Endodermal cell (in vitro differentiated cells): ENCODE measurements around the gene CHST14. TPM values are rescaled to one million over a fixed set of nuclear protein-coding genes. Genes with fewer than 3 reads are reported as not detected.

Experiments used
- DNase-seq: peaks from one replicate; pipeline ENCODE4 v3.0.0-alpha.2; 2017
- H3K27ac ChIP-seq: 2 replicates; pipeline ENCODE4 v1.5.1; 2013; ENCODE audit warnings: mild to moderate bottlenecking, low read depth, low read length, moderate library complexity
- H3K27me3 ChIP-seq: 2 replicates; pipeline ENCODE4 v1.6.1; 2013; ENCODE audit warnings: mild to moderate bottlenecking, low read length, moderate library complexity; ENCODE audit not compliant: insufficient read depth, control insufficient read depth, poor library complexity, severe bottlenecking
- H3K36me3 ChIP-seq: 2 replicates; pipeline ENCODE4 v1.7.0; 2013; ENCODE audit warnings: mild to moderate bottlenecking, low read length, moderate library complexity; ENCODE audit not compliant: control insufficient read depth, insufficient read depth
- H3K4me1 ChIP-seq: one replicate; pipeline ENCODE4 v1.7.0; 2013; ENCODE audit warnings: low read length; ENCODE audit not compliant: control insufficient read depth, insufficient read depth
- H3K4me3 ChIP-seq: 2 replicates; pipeline ENCODE4 v1.5.1; 2013; ENCODE audit warnings: mild to moderate bottlenecking, low read length, moderate library complexity
- H3K9ac ChIP-seq: 2 replicates; pipeline ENCODE4 v1.6.1; 2013; ENCODE audit warnings: mild to moderate bottlenecking, low read length, moderate library complexity; ENCODE audit not compliant: poor library complexity, severe bottlenecking; ENCODE audit errors: extremely low read depth
- H3K9me3 ChIP-seq: 2 replicates; pipeline ENCODE4 v1.6.1; 2013; ENCODE audit warnings: mild to moderate bottlenecking, low read length, moderate library complexity; ENCODE audit not compliant: control insufficient read depth
- H3K27ac Mint-ChIP-seq: 2 replicates; pipeline ENCODE4 v1.8.0; 2020; ENCODE audit warnings: mixed read lengths
- H3K27me3 Mint-ChIP-seq: 2 replicates; pipeline ENCODE4 v1.8.0; 2021; ENCODE audit warnings: mild to moderate bottlenecking, mixed read lengths; ENCODE audit not compliant: insufficient read depth
- H3K36me3 Mint-ChIP-seq: 2 replicates; pipeline ENCODE4 v1.8.0; 2020; ENCODE audit warnings: low read depth, mixed read lengths
- H3K4me1 Mint-ChIP-seq: 2 replicates; pipeline ENCODE4 v1.8.0; 2020; ENCODE audit warnings: mixed read lengths
- H3K4me3 Mint-ChIP-seq: 2 replicates; pipeline ENCODE4 v1.8.0; 2020; ENCODE audit warnings: mild to moderate bottlenecking, moderate library complexity, mixed read lengths
- H3K9me3 Mint-ChIP-seq: 2 replicates; pipeline ENCODE4 v1.8.0; 2020; ENCODE audit warnings: mild to moderate bottlenecking, mixed read lengths
- CTCF ChIP-seq: fragments of 200-600 bp; sonication (generic); conservative IDR thresholded peaks from 2 replicates; pipeline ENCODE4 v1.5.0; 2021; ENCODE audit warnings: antibody characterized with exemption, mild to moderate bottlenecking
- WGBS, 2 experiments: methylation state at CpG; one replicate each; pipeline versions ENCODE4 v1.1.5 to v1.1.7; 2013; ENCODE audit warnings: missing lambda C conversion rate in 2 of 2, mixed read lengths in 1 of 2; ENCODE audit not compliant: insufficient coverage in 1 of 2, insufficient read length in 1 of 2; 5-methylcytosine and 5-hydroxymethylcytosine counted together
- total RNA-seq, 2 donors: library from RNA; stranded (reverse); fragmentation: NEBNext Ultra II Directional in 1 of 2; extraction: Animal tissue kit (Norgen Biotek cat#: 25700) in 1 of 2; gene quantifications; 2 replicates in 1 of 2; 3 replicates in 1 of 2; pipeline ENCODE4 v1.2.1, GENCODE V29; 2021

CHST14 gene
- total RNA-seq, 2 donors from 2014 or later: 33.7 to 43.0 TPM

- peaks cover 34% of the 10 kb centered on the region for H3K36me3 Mint-ChIP-seq
- no peak overlapping the region for H3K27ac ChIP-seq
- no peak overlapping the region for H3K4me3 Mint-ChIP-seq
- peaks cover 35% of the 10 kb centered on the region for H3K36me3 ChIP-seq
- no peak overlapping the region for H3K27ac Mint-ChIP-seq
- H3K4me1 Mint-ChIP-seq: peaks cover 15% of the 10 kb centered on the region
- no peaks in the 10 kb centered on the region for H3K27me3 Mint-ChIP-seq
- H3K9me3 ChIP-seq: no peaks in the 10 kb centered on the region
- no peaks in the 10 kb centered on the region for H3K9me3 Mint-ChIP-seq
- TF ChIP-seq CTCF: no peak
- peaks cover 9% of the 10 kb centered on the region for H3K4me1 ChIP-seq
- no peak overlapping the region for H3K4me3 ChIP-seq
- no peaks in the 10 kb centered on the region for H3K27me3 ChIP-seq
- H3K9ac ChIP-seq: no peak overlapping the region
- DNase-seq: no peak
Observed at GRCh38 chr15:40467261-40467615, 3.5 kb upstream of the CHST14 start.

DNA sequence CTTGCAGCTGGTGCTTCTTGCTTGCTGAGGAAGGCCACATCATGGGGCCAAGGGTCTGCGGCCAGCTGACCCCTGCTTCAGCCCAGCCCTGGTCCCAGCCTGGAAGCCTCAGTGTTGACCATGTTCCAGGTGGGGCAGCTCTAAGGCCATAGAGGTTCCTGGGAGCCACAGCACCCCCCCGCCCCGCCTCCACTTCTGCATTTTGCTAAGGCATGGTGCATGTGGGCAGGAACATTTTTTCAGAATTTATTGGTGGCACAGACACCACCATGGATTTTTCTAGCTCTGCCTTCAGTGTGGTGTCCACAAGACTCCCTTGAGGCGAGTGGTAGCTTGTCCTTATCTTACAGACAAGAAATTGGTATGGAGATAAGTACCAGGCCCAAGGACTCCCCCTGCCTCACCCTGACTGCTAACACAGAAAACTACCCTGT, 1.9 kb upstream of the CHST14 start:
- no peak overlapping the region for H3K27ac ChIP-seq
- DNase-seq: no peak
- no peak overlapping the region for H3K9ac ChIP-seq
- H3K4me3 ChIP-seq: no peak overlapping the region
- no peaks in the 10 kb centered on the region for H3K9me3 ChIP-seq
- no peak for TF ChIP-seq CTCF
- peaks cover 10% of the 10 kb centered on the region for H3K4me1 ChIP-seq
- no peaks in the 10 kb centered on the region for H3K27me3 ChIP-seq
- peaks cover 15% of the 10 kb centered on the region for H3K4me1 Mint-ChIP-seq
- H3K36me3 Mint-ChIP-seq: peaks cover 28% of the 10 kb centered on the region
- H3K4me3 Mint-ChIP-seq: no peak overlapping the region
- peaks cover 23% of the 10 kb centered on the region for H3K36me3 ChIP-seq
- H3K27ac Mint-ChIP-seq: no peak overlapping the region
- WGBS, 2 experiments: 96 to 100% methylated on average over 2 to 4 of the region's 4 CpGs
- H3K9me3 Mint-ChIP-seq: no peaks in the 10 kb centered on the region
- no peaks in the 10 kb centered on the region for H3K27me3 Mint-ChIP-seq

DNA sequence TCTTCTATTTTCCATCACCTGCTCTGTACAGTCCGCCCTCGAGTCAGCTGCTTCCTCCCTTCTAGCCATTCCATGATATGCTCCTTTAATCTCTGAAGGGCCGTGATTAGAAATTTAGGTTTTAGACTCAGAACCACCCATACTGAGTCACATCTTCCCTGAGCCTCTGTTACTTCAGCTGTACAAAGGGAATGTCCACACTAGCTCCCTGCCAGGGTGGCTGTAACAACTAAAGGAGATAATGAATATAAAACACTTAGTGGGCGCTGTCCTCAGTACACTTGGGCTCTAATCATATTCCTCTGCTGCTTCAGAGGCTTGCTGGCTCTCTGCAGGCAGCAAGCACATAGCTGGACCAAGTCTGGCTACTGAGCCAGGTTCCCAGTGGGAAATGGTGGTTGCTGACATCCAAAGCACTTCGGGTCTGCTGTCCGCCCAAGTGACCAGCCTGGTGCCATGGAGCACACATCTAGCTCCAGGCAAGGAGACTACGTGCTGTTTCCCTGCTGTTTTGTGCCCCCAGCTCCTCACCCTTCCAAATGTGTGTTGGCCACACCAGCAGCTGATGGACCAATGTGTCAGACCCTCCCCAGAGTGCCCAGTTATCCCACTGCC, 901 bp upstream of the CHST14 start:
- Histone ChIP-seq H3K36me3 (peaks cover 14% of the 10 kb centered on the region), H3K9me3 (no peaks in the 10 kb centered on the region), H3K9ac (no peak overlapping the region), H3K4me3 (peak overlapping the region; percentile 74), H3K27me3 (no peaks in the 10 kb centered on the region), H3K4me1 (peaks cover 10% of the 10 kb centered on the region), H3K27ac (peak overlapping the region; percentile 61)
- no peak for TF ChIP-seq CTCF
- H3K36me3 Mint-ChIP-seq: peaks cover 24% of the 10 kb centered on the region
- no peaks in the 10 kb centered on the region for H3K9me3 Mint-ChIP-seq
- H3K4me3 Mint-ChIP-seq: peak overlapping the region; percentile 73
- DNase-seq: no peak
- H3K27ac Mint-ChIP-seq: peak overlapping the region; percentile 86
- peaks cover 15% of the 10 kb centered on the region for H3K4me1 Mint-ChIP-seq
- no peaks in the 10 kb centered on the region for H3K27me3 Mint-ChIP-seq
- WGBS, 2 experiments: 93 to 94% methylated on average over 7 of the region's 7 CpGs
